Keratinocyte (primary cell): ENCODE data around the gene DENND6B.

Experiments used
- CTCF ChIP-seq, 3 experiments: IDR thresholded peaks in 1 of 3; conservative IDR thresholded peaks in 1 of 3; optimal IDR thresholded peaks in 1 of 3; 2 replicates in 2 of 3; 3 replicates in 1 of 3; pipeline versions ENCODE3 to v1.5.1; 2011; ENCODE audit warnings: low read length in 3 of 3, mild to moderate bottlenecking in 3 of 3, moderate library complexity in 2 of 3, control low read depth in 1 of 3, inconsistent platforms in 1 of 3; ENCODE audit not compliant: insufficient read depth in 2 of 3; ENCODE audit errors: extremely low read depth in 1 of 3
- EZH2 ChIP-seq: IDR thresholded peaks from one replicate; pipeline ENCODE4 v1.6.1; 2012; ENCODE audit warnings: inconsistent platforms, mild to moderate bottlenecking, low read length, moderate library complexity

- TF ChIP-seq EZH2, result no peak
- TF ChIP-seq CTCF (optimal IDR thresholded peaks at IDR 0.05 in 1 of 3, IDR thresholded peaks at IDR 0.05 in 1 of 3, conservative IDR thresholded peaks at IDR 0.05 in 1 of 3; ENCODE audit: extremely low read depth in 1 of 3, insufficient read depth in 2 of 3, low read length in 3 of 3), result no peak
Observed at GRCh38 chr22:50313600-50313999, 13.2 kb downstream of the DENND6B start.
